IMR-90 (cell line): ENCODE results near the gene AIFM2.

Experiments
- BHLHE40 ChIP-seq: fragments of 150-350 bp; IDR thresholded peaks from 2 replicates; pipeline ENCODE4 v1.6.1; 2016; ENCODE audit warnings: mild to moderate bottlenecking, low read depth, low read length
- CEBPB ChIP-seq: IDR thresholded peaks from 2 replicates; pipeline ENCODE4 v1.6.1; 2012; ENCODE audit warnings: low read depth, low read length, improper control_type of control experiment
- FOS ChIP-seq: fragments of 150-350 bp; IDR thresholded peaks from 2 replicates; pipeline ENCODE4 v1.6.1; 2016; ENCODE audit warnings: low read depth, low read length
- MAFK ChIP-seq: IDR thresholded peaks from 2 replicates; pipeline ENCODE4 v1.6.1; 2012; ENCODE audit warnings: low read depth, low read length, improper control_type of control experiment
- MAZ ChIP-seq: IDR thresholded peaks from 2 replicates; pipeline ENCODE4 v1.6.1; 2012; ENCODE audit warnings: low read depth, mild to moderate bottlenecking, low read length, improper control_type of control experiment, moderate library complexity, borderline replicate concordance
- MXI1 ChIP-seq: IDR thresholded peaks from 2 replicates; pipeline ENCODE4 v1.6.1; 2012; ENCODE audit warnings: low read depth, mild to moderate bottlenecking, low read length, moderate library complexity, borderline replicate concordance
- POLR2A ChIP-seq: IDR thresholded peaks from 2 replicates; pipeline ENCODE4 v1.6.1; 2012; ENCODE audit warnings: mild to moderate bottlenecking, low read depth, low read length
- RAD21 ChIP-seq: IDR thresholded peaks from 2 replicates; pipeline ENCODE4 v1.6.1; 2012; ENCODE audit warnings: low read length, improper control_type of control experiment
- RCOR1 ChIP-seq: IDR thresholded peaks from 2 replicates; pipeline ENCODE4 v1.6.1; 2012; ENCODE audit warnings: mild to moderate bottlenecking, low read length, improper control_type of control experiment; ENCODE audit not compliant: insufficient replicate concordance
- RFX5 ChIP-seq: IDR thresholded peaks from 2 replicates; pipeline ENCODE4 v1.8.0; 2012; ENCODE audit warnings: low read depth, mild to moderate bottlenecking, low read length, moderate library complexity
- SMC3 ChIP-seq: fragments of 150-350 bp; IDR thresholded peaks from 2 replicates; pipeline ENCODE4 v1.6.1; 2016; ENCODE audit warnings: low read depth, mild to moderate bottlenecking, antibody characterized with exemption, low read length, moderate library complexity
- TF ChIP-seq, protein P1 (sequence below): conservative IDR thresholded peaks from 2 replicates; pipeline ENCODE4 v1.5.1; 2012; ENCODE audit warnings: mild to moderate bottlenecking, low read depth, low read length, improper control_type of control experiment

DNA sequence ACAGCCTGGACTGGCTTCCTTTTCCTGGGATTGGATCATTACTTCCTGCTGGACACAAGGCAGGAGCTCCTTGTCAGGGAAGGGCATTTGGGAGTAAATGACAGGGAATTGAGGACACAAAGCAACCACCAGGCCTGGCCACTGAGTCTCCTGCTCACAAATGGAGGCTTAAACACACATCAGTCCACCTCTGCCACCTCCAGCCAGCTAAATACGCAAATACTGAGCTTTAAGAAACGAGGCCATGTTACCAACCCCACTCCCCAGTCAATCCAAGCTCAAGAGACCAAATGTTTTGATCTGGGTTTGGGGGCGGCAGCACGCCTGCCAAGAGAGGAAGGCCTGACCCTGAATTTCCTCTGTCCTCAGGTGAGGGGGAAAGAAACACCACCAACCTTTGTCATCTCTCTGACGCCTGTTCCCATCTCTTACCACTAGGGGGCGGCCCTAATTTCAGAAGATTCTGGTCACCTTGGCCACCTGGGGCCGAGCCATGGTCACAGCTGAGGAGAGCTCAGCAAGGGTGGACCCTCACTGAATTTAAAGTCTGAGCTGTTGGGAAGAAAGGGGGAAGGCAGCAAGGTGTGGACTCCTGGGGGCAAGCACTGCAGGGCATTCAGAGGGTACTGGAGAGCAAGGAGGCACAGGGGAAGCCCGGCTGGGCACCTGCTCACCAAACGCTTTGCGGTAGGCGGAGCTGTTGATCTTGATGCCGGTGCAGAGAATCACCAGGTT lies 16.5 kb downstream of the AIFM2 start:
- TF ChIP-seq, protein P1, sequence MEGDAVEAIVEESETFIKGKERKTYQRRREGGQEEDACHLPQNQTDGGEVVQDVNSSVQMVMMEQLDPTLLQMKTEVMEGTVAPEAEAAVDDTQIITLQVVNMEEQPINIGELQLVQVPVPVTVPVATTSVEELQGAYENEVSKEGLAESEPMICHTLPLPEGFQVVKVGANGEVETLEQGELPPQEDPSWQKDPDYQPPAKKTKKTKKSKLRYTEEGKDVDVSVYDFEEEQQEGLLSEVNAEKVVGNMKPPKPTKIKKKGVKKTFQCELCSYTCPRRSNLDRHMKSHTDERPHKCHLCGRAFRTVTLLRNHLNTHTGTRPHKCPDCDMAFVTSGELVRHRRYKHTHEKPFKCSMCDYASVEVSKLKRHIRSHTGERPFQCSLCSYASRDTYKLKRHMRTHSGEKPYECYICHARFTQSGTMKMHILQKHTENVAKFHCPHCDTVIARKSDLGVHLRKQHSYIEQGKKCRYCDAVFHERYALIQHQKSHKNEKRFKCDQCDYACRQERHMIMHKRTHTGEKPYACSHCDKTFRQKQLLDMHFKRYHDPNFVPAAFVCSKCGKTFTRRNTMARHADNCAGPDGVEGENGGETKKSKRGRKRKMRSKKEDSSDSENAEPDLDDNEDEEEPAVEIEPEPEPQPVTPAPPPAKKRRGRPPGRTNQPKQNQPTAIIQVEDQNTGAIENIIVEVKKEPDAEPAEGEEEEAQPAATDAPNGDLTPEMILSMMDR, result peak; percentile 64
- TF ChIP-seq MXI1 (no peak), RAD21 (peak; percentile 39), POLR2A (no peak), CEBPB (no peak), SMC3 (peak; percentile 44), RCOR1 (no peak), MAFK (no peak), BHLHE40 (no peak), FOS (no peak), MAZ (no peak), RFX5 (no peak)
